ENCODE data around the gene CCL27.

Gene CCL27

GRCh38 chr9:34684145-34684544 is 21.7 kb upstream of the CCL27 start:
- no peak for DNase-seq

DNA sequence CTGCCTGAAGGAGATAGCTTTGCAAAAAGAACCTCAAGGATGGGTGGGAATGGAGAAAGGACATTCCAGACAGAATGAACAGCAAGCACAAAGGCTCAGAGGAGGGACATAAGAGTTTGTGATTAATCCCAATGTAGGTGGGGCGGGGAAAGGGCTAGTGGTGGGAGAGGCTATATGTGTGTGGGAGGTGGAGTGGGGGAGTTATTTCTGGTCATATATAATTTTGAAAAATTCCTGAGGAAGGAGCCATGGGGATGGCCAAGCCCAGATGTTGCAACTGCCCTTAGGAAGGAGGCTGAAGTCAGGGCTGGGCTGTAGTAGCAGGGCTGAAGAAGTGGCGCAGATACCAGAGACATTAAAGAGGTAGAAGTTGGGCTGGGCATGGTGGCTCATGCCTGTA is 13.4 kb upstream of the CCL27 start:
- no peak for DNase-seq

GRCh38 chr9:34675048-34675714 is 12.7 kb upstream of the CCL27 start:
- peak; percentile 29 for DNase-seq

DNA sequence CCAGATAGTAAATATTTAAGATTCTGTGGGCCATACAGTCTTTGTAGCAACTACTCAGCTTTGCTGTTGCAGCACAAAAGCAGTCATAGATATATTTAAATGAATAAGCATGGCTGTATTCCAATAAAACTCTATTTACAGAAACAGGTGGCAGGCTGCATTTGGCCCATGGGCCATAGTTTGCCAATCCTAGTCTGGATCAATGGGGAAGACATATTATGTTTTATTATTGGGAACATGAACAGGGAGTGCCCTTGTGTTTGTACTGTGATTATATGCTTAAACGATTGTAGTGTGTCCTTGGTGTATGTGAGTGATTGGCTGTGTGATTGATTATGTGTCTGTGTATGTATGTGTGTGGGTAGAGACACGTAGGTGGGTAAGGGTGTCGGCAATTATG is 12.0 kb upstream of the CCL27 start:
- DNase-seq = no peak

- no peak for DNase-seq
Observed at GRCh38 chr9:34671307-34671706, 8.8 kb upstream of the CCL27 start.

DNA sequence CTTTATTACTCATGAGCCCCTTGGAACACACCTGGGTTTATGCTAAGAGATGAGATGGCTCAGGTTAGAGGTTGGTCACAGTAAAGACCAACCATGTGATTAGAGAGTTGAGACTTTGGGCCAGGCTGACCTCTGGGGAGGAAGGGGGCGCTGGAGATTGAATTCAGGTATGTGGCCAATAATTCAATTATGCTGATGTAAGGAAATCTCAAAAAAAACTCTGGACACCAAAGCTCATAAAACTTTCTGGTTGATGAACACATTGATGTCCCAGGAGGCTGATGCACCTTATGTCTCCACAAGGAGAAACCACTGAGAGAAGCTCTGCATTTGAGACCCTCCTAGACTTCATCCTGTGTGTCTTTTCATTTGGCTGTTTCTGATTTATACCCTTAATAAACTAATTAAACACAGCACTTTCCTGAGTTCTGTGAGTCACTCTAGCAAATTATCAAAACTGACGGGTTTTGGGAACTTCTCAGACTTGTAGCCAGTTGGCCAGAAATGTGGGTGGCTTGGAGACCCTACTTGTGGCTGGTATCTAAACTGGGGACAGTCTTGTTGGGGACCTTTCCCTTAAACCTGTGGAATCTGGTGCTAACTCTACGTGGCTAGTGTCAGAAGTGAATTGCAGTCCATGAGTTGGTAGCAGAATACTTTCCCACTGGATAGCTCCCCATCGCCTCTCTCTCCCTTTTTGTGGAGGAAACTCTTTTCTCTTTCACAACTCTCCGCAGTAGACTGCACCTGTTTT is 7.5 kb upstream of the CCL27 start:
- no peak for DNase-seq

- DNase-seq = peak; percentile 89
Observed at GRCh38 chr9:34665381-34666250, 3.2 kb upstream of the CCL27 start.

GRCh38 chr9:34665067-34665380 is 2.6 kb upstream of the CCL27 start:
- no peak for DNase-seq

DNA sequence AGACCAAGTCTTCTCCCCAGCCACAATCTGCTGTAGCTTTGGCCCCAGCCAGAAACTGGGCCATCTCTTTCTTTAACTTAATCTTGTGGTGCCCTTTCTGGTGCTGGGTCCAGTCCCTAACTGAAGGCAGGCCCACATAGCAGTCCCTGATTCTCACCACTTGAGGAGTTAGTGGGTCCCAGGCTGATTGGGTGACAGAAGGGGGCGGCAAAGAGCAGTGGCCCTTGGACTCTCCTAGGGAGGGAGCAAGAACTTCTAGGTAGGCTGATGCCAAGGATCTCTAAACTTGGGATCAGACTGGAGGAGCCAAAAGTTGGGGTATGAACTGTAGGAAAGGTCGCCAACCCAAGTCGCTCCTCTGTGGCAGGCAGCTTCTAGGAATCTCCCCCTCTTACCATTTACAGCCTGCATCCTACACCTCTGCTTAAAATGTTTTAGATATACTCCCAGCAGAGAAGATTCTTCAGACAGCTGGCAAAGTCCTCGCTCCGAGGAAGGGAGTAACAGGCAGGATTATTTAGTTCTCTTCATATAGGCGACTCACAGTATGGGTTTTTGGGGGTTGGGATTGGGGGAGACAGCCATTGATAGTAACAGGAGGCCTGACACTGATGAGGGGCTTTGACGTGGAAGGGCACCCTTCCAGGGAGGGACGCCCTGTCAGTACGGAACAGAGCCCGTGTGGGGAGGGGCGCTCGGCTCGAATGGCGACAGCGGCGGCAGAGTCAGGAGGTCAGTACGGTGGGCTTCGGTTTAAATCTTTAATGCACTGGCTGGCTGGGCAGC is 2.0 kb upstream of the CCL27 start:
- no peak for DNase-seq

DNA sequence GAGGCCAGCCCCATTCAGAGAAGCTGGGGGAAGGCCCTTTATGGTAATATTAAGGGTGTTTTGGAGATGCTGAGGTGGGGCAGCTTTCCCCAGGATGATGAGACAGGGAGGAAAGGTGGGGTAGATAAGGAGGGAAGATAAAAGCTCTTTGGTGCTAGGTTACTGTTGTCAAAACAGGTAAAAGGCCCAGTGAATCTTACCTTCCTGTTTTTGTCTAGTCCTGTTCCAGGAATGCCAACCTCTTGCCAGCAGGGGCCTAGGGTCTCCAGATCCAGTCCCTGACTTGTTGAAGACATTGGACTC is 797 bp upstream of the CCL27 start:
- no peak for DNase-seq

GRCh38 chr9:34659592-34660253 is 2.7 kb downstream of the CCL27 start:
- DNase-seq = no peak

- no peak for DNase-seq
Observed at GRCh38 chr9:34658461-34658860, 4.0 kb downstream of the CCL27 start.

DNA sequence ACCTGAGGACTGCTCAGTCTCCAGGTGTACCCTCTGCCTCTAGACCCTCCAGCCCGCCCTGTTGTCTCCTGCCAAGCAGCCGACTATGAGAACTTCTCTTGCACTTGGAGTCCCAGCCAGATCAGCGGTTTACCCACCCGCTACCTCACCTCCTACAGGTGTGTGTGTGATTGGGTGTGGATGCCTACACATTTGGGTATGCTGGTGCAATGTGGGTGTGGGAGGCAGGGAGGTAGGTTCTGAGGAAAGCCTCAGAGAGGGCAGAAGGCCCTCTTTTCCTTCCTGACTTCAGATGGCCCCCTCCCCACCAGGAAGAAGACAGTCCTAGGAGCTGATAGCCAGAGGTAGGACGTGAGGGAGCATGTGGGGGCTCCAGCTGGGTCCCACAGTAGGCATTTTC is 5.5 kb downstream of the CCL27 start:
- no peak for DNase-seq

- no peak for DNase-seq
Observed at GRCh38 chr9:34655394-34655793, 7.1 kb downstream of the CCL27 start.

- peak; percentile 61 for DNase-seq
Observed at GRCh38 chr9:34654323-34655051, 8.0 kb downstream of the CCL27 start.

- no peak for DNase-seq
Observed at GRCh38 chr9:34653151-34654072, 9.0 kb downstream of the CCL27 start.

- DNase-seq = no peak
Observed at GRCh38 chr9:34652602-34653000, 9.9 kb downstream of the CCL27 start.

DNA sequence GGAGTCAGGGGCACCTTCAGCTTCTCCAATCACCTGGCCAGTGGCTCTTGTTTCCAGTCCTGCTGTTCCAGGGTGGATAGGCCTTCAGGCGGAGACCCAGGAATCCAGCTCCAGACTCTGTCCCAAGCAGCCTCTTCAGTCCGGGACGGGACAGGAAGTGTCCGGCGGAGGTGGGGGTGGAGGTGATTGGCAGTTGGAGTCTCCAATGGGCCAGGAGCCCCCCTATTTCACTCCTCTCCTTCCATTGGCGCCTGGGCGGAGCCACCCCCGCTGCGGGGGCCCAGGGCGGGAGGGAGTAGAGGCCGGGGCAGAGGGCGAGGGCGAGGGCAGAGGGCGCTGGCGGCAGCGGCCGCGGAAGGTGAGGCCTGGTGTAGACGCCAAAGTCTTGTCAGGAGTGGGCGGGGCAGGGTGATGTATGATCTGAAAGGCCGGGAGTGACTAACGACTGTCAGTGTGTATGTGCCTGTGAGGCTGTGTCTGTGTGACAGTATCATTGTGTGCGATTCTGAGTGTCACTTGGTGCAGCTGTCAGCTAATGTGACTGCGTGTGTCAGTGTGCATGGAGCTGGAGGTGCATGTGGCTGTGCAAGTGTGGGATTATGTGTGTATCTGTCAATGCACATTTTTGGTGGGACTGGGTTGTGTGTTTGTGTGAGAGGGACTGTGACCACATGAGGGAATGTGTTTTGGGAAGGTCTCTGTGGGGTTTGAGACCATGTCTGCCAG is 10.4 kb downstream of the CCL27 start, which contains the start of gene IL11RA:
Gene IL11RA, plus strand, starts transcription at position 310 of the 726 bp plus-strand sequence. CDS start 3,033 bp downstream, outside the sequence.
- peak; percentile 22 for DNase-seq

GRCh38 chr9:34651321-34651720 is 11.1 kb downstream of the CCL27 start:
- DNase-seq = no peak

DNA sequence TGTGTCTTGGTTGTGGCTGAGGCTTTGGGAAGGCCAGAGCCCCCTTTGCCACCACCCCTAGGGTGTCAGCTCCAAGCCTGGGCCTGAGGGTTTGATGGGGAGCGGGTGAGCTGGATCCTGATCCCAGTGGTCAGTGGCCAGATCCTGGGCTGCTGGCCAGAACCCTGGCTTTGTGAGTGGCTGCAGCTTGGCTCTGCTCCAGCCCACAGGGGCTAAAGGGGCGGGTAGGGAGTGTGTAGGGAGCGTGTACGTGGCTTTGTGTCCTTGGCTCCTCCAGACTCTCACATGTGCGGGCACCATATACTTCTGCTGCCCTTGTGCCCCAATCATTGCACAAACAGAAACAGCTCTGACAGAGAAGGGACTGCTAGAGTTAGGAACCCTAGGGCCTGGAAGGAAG is 11.6 kb downstream of the CCL27 start:
- DNase-seq = no peak
